Measurements from ENCODE around the gene PHLDA3.

PHLDA3 gene

GRCh38 chr1:201444792-201445191, 24.2 kb downstream of the PHLDA3 start:
- H3K4me2 ChIP-seq (ENCODE audit: low read length): no peak overlapping the region

GRCh38 chr1:201443747-201444146, 25.2 kb downstream of the PHLDA3 start:
- Histone ChIP-seq H3K27ac (ENCODE audit: low read length) (no peak overlapping the region), H2AFZ (ENCODE audit: low read depth, low read length) (no peak overlapping the region), H3K36me3 (replicated peaks; ENCODE audit: low read depth, low read length) (no peaks in the 10 kb centered on the region)

More at GRCh38 chr1:201444792-201445191, 24.2 kb downstream of the PHLDA3 start:
- no peak overlapping the region for H3K27ac ChIP-seq (ENCODE audit: low read length)
- H3K36me3 ChIP-seq (replicated peaks; ENCODE audit: low read depth, low read length): no peaks in the 10 kb centered on the region
- no peak overlapping the region for H3K4me3 ChIP-seq (ENCODE audit: low read length)
- peaks cover 11% of the 10 kb centered on the region; the same call in 1 of the 2 replicates for H3K27me3 ChIP-seq (ENCODE audit: low read depth, low read length)
- no peak overlapping the region for H2AFZ ChIP-seq (ENCODE audit: low read depth, low read length)
- TF ChIP-seq EZH2phosphoT487 (IDR thresholded peaks at IDR 0.05; ENCODE audit: low read depth): no peak
- H3K79me2 ChIP-seq (ENCODE audit: low read length): no peaks in the 10 kb centered on the region
- 0 out of 2 replicates have a peak, but pooled peaks cover 4% of the 10 kb centered on the region for H3K9me3 ChIP-seq (ENCODE audit: insufficient read depth, low read length)
- H3K9ac ChIP-seq (ENCODE audit: low read length): no peak overlapping the region
- no peaks in the 10 kb centered on the region for H4K20me1 ChIP-seq (ENCODE audit: insufficient read depth, low read length)
- H3K4me1 ChIP-seq (ENCODE audit: low read length): peaks cover 14% of the 10 kb centered on the region

GRCh38 chr1:201436969-201437368, 32.0 kb downstream of the PHLDA3 start:
- 0 out of 2 replicates have a peak, but pooled peaks cover 4% of the 10 kb centered on the region for H3K9me3 ChIP-seq (ENCODE audit: insufficient read depth, low read length)
- peaks cover 16% of the 10 kb centered on the region for H3K4me1 ChIP-seq (ENCODE audit: low read length)
- H2AFZ ChIP-seq (ENCODE audit: low read depth, low read length): no peak overlapping the region
- H3K27me3 ChIP-seq (ENCODE audit: low read depth, low read length): peaks cover 25% of the 10 kb centered on the region
- H3K36me3 ChIP-seq (replicated peaks; ENCODE audit: low read depth, low read length): no peaks in the 10 kb centered on the region
- no peak for TF ChIP-seq CTCF (IDR thresholded peaks at IDR 0.05; ENCODE audit: low read depth, low read length)
- TF ChIP-seq EZH2phosphoT487 (IDR thresholded peaks at IDR 0.05; ENCODE audit: low read depth): no peak
- no peak overlapping the region for H3K27ac ChIP-seq (ENCODE audit: low read length)
- H3K79me2 ChIP-seq (ENCODE audit: low read length): no peaks in the 10 kb centered on the region
- no peak overlapping the region for H3K4me2 ChIP-seq (ENCODE audit: low read length)
- H3K9ac ChIP-seq (ENCODE audit: low read length): no peak overlapping the region
- no peaks in the 10 kb centered on the region for H4K20me1 ChIP-seq (ENCODE audit: insufficient read depth, low read length)
- H3K4me3 ChIP-seq (ENCODE audit: low read length): no peak overlapping the region

More at GRCh38 chr1:201443747-201444146, 25.2 kb downstream of the PHLDA3 start:
- Histone ChIP-seq H3K9ac (ENCODE audit: low read length) (no peak overlapping the region), H3K79me2 (ENCODE audit: low read length) (no peaks in the 10 kb centered on the region), H3K4me1 (ENCODE audit: low read length) (peaks cover 18% of the 10 kb centered on the region), H3K4me3 (ENCODE audit: low read length) (no peak overlapping the region), H4K20me1 (ENCODE audit: insufficient read depth, low read length) (no peaks in the 10 kb centered on the region), H3K27me3 (ENCODE audit: low read depth, low read length) (peaks cover 11% of the 10 kb centered on the region; the same call in 1 of the 2 replicates), H3K9me3 (ENCODE audit: insufficient read depth, low read length) (0 out of 2 replicates have a peak, but pooled peaks cover 4% of the 10 kb centered on the region), H3K4me2 (ENCODE audit: low read length) (no peak overlapping the region)
- TF ChIP-seq CTCF (IDR thresholded peaks at IDR 0.05; ENCODE audit: low read depth, low read length): no peak
- no peak for TF ChIP-seq EZH2phosphoT487 (IDR thresholded peaks at IDR 0.05; ENCODE audit: low read depth)

- Histone ChIP-seq H3K36me3 (replicated peaks; ENCODE audit: low read depth, low read length) (no peaks in the 10 kb centered on the region), H2AFZ (ENCODE audit: low read depth, low read length) (peak overlapping the region; percentile 70), H3K27me3 (ENCODE audit: low read depth, low read length) (peaks cover 22% of the 10 kb centered on the region), H3K27ac (ENCODE audit: low read length) (no peak overlapping the region), H3K9ac (ENCODE audit: low read length) (no peak overlapping the region), H3K9me3 (ENCODE audit: insufficient read depth, low read length) (0 out of 2 replicates have a peak, but pooled peaks cover 4% of the 10 kb centered on the region), H3K4me1 (ENCODE audit: low read length) (peaks cover 16% of the 10 kb centered on the region), H4K20me1 (ENCODE audit: insufficient read depth, low read length) (no peaks in the 10 kb centered on the region), H3K79me2 (ENCODE audit: low read length) (no peaks in the 10 kb centered on the region), H3K4me2 (ENCODE audit: low read length) (peak overlapping the region; percentile 56; the same call in 1 of the 2 replicates), H3K4me3 (ENCODE audit: low read length) (no peak overlapping the region)
- no peak for TF ChIP-seq CTCF (IDR thresholded peaks at IDR 0.05; ENCODE audit: low read depth, low read length)
- no peak for TF ChIP-seq EZH2phosphoT487 (IDR thresholded peaks at IDR 0.05; ENCODE audit: low read depth)
Observed at GRCh38 chr1:201436393-201436792, 32.6 kb downstream of the PHLDA3 start.

Data from OCI-LY3 (cell line).